ENCODE results near the gene PRSS38.
"Not testable (repeated sequence)": the region's sequence is repeated elsewhere in the genome, so short reads cannot be mapped to it uniquely, and the experiment has no call there.

Gene PRSS38

DNA sequence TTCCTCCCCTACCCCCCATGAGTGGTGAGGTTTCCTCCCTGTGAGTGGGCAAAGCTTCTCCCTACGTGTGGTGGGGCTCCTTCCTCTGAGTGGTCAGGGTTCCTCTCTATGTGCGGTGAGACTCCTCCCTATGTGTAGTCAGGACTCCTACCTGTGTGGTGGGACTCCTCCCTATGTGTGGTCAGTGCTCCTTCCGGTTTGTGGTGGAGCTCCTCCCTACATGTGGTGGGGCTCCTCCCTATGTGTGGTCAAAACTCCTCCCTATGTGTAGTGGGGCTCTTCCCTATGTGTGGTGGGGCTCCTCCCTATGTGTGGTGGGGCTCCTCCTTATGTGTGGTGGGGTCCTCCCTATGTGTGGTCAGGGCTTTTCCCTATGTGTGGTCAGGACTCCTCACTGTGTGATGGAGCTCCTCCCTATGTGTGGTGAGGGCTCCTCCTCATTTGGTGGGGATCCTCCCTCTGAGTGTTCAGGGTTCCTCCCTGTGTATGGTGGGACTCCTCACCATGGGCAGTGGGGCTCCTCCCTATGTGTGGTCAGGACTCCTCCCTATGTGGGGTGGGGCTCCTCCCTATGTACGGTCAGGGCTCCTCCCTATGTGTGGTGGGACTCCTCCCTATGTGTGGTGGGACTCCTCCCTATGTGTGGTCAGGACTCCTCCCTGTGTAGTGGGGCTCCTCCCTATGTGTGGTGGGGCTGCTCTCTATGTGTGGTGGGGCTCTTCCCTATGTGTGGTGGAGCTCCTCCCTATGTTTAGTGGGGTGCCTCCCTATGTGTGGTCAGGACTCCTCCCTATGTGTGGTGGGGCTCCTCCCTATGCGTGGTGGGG, 29.1 kb downstream of the PRSS38 start:
- no peak for DNase-seq (ENCODE audit: low spot score)

DNA sequence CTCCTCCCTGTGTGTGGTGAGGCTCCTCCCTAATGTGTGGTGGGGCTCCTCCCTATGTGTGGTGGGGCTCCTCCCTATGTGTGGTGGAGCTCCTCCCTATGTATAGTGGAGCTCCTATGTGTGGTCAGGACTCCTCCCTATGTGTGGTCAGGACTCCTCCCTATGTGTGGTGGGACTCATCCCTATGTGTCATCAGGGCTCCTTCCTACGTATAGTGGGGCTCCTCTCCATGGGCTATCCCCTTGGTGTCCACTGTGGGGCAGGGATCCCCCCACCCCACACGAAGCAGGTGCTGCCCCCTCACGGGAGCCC, 29.6 kb downstream of the PRSS38 start:
- DNase-seq (ENCODE audit: low spot score) = no peak

DNA sequence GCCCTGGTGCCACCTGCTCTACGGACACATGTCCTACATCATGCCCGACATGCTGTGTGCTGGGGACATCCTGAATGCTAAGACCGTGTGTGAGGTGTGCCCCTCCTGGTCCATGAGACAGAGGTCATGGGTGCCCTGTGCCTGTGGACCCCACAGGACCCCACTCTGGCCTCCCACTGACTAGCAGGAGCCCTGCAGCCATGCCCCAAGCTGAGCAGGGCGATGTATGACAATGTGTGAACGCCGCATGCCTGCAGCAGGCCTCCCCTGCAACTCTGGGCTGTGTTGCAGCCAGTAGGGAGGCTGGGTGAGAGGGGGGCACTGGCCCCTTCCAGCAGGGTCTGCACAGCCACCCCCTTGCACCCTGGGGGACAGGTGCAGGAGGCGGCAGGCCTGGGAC, 30.0 kb downstream of the PRSS38 start:
- DNase-seq (ENCODE audit: low spot score) = no peak

DNA sequence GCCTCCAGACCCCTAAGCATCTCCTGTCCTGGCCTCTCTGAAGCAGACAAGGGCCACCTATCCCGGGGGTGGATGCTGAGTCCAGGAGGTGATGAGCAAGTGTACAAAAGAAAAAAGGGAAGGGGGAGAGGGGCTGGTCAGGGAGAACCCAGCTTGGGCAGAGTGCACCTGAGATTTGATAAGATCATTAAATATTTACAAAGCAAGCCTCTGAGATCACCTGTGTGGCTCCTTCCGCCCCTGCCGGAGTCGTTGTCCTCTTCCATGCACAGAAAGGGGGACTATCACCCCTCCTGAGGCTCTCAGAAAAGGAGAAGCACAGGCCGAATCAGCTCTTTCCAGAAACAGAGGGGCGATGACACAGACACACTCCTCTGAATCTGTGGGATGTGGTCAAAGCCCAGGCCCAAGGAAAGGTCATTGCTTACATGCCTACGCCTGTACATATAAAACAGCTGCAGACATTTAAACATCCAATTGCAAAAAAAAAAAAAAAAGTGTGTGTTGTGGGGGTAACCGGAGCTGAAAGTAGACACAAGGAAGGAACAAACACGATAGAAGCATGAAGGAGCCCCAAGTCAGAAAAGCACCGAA, 30.9 kb downstream of the PRSS38 start:
- no peak for DNase-seq (ENCODE audit: low spot score)

DNA sequence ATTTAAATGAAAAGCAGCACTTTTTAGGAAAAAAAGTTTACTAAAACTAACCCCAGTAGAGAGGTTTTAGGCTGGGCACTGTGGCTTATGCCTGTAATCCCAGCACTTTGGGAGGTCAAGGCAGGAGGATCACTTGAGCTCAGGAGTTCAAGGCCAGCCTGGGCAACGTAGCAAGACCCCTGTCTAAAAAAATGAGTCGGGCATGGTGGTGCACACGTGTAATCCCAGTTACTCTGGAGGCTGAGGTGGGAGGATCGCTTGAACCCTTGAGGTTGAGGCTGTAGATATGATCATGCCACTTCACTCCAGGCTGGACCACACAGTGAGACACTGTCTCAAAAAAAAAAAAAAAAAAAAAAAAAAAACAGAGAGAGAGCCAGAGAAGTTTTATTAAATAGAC, 31.6 kb downstream of the PRSS38 start:
- not testable (repeated sequence) for DNase-seq (ENCODE audit: low spot score)

DNA sequence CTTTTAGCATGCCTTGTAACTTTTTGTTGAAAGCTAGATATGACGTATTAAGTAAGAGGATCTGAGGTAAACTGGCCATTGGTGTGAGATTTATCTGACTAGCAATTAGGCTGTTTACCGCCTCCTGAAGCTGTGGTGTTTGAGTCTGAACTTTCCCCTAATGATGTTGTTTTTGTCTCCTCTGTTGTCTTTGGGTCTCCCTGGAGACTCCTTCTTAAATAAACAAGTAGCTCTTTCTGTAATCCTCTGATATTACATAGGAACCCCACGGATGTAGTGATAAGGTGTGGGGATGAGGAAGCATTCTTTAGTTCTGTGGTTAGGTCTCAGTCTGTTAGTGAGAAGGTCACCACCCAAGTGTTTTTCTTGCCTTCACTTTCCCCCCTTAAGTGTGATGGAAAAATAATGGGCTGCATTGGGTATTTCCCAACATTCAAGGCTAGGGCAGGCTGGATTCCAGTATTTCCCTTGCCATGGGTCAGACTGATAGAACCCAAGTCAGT, 33.0 kb downstream of the PRSS38 start:
- no peak for DNase-seq (ENCODE audit: low spot score)

DNA sequence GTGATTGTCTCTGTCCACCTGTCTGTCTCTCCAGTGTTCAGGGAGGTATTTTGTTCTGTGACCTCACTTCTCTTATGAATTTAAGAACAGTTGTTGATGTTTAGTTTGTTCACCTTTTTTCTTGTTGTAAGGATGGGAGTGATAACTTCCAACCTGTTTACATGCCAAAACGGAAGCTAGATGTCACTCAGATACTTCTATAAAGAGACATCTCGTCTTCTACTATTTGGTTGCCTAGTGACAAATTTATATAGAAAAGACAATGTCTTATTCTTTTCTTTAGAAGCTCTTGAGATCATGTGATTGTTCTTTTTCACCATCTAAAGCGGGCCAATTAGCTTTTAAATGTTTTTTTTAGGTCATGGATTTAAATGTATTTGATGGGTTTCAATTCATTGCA, 33.8 kb downstream of the PRSS38 start:
- no peak for DNase-seq (ENCODE audit: low spot score)

DNA sequence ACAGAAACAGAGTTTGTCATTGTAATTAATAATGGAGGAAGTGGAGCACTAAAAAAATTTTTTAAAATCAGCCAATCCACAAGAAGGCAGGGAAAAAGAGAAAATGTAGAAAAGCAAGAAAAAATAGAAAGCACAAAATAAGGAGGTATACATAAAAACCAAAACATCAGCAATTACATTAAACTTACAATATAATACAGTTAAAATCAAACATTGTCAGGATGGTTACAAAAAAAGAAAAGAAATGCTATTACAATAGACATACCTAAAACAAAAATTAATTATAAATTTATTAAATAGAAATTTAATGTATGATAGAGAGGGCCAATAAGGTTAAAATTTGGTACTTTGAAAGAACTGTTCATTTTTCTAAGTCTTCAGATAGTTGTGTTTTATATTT, 38.7 kb downstream of the PRSS38 start:
- no peak for DNase-seq (ENCODE audit: low spot score)

DNA sequence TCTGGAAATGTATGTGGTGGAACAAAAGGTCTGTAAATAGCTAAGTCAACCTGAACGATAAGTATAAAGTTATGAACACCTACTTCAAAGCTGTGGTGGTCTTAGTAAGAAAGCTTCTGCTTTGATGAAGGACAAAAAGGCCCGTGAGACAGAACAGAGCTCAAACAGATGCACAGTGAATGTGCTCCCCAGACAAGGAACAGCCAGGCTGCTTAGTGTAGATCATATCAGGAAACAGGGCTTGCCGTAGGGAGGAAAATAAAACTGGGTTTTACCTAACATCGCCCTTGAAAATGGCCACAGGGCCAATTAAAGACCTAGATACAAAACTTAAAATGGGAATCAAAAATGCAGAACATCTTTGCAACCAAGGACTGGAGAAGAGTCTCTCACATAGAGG, 40.2 kb downstream of the PRSS38 start:
- peak; percentile 39 for DNase-seq (ENCODE audit: low spot score)

DNA sequence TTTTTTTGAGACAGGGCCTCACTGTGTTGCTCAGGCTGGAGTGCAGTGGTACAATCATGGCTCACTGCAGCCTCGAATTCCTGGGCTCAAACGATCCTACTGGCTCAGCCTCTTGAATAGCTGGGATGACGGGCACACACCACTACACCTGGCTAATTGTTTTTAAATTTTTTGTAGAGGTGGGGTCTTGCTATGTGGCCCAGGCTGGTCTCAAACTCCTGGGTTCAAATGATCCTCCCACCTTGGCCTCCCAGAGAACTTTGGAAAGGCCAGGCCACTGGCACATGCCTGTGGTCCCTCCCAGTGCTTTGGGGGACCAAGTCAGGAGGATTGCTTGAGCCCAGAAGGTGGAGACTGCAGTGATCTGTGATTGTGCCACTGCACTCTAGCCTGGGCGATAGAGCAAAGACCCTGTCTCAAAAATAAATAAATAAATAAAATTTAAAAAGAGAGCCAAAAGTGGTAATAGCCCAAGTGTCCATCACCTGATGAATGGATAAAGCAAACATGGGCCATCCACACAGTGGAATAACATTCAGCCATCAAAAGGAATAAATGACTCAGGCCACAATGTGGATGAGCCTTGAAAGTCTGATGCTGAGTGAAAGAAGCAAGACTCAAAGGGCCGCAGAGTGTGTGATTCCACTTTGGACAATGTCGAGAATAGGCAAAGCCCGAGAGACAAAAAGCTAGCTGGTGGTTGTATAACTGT, 40.8 kb downstream of the PRSS38 start:
- DNase-seq (ENCODE audit: low spot score) = no peak

DNA sequence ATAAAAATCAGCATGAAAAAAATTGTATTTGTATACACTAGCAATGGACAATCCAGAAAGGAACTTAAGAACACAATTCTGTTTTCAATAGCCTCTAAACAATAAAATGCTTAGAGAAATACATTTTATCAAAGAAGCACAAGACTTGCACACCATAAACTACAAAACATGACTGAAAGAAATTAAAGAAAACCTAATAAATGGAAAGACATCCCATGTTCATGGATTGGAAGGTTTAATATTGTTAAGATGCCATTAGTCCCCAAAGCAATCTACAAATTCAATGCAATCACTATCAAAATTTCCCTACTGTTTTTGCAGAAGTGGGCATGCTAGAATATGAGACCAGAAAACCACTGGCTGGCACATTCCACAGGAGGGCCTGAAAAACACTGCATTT, 49.4 kb downstream of the PRSS38 start:
- no peak for DNase-seq (ENCODE audit: low spot score)

DNA sequence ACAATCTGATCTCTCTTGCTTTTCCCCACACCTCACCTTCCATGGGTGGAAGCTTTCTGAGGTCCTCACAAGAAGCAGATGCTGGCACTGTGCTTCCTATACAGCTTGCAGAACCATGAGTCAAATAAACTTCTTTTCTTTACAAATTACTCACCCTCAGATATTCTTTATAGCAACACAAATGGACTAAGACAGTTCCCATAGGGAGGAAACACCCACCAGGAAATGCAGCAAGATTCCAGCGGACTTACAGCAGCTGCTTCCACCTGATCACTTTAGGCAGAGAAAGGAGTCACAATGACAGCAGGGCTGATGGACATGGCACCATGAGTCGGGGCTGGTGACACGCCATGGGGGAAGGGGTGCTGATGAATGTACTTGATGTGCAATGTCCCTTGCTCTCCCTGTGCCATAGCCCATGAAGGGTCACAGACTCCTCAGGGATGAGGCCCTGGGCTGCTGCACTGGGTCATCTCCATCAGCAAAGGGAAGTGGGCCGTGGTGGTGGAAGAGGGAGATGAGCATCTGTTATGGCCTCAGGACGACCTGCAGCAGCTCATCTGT, 53.9 kb downstream of the PRSS38 start:
- no peak for DNase-seq (ENCODE audit: low spot score)

DNA sequence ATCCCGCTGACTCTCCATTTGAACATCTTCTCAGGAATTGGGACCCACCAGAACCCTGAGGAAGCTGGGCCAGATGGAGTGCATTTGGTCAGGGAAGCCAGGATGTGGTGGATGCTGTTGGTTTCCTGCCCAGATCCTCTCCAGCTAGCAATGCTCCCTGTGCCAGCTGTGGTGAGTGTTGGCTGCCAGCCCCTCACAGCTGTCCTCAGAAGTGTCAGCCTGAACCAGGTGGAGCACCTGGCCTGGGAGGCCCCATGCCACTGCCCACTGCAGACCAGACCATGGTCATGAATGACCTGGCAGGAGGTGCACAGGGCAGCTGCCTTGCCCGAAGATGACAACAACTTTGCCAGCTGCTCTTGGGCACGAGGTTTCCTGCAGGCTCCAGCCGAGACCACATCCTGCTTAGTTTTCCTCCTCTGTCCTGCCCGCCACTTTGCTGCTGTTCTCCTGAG, 54.4 kb downstream of the PRSS38 start:
- DNase-seq (ENCODE audit: low spot score) = no peak

DNA sequence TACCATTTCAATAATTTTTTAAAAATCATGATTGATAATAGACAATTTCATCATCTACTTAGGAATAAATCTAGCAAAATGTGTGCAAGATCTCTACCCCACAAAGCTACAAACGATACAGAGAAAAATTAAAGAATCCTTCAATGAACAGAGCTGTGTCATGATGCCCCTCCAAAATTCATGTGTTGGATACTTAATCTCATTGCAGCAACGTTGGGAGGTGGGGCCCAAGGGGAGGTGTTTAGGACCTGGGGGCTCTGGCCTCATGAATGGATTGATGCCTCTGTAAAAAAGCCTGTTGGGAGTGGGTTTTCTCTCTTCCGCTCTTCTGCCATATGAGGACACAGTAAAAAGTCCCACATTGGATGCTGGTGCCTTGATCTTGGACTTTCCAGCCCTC, 54.9 kb downstream of the PRSS38 start:
- no peak for DNase-seq (ENCODE audit: low spot score)

DNA sequence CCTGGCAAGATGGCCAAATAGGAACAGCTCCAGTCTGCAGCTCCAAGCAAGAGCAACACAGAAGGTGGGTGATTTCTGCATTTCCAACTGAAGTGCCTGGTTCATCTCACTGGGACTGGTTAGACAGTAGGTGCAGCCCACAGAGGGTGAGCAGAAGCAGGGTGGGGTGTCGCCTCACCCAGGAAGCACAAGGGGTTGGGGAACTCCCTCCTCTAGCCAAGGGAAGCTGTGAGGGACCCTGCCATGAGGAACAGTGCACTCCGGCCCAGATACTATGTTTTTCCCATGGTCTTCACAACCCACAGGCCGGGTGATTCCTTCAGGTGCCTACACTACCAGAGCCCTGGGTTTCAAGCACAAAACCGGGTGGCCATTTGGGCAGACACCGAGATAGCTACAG, 56.4 kb downstream of the PRSS38 start:
- DNase-seq (ENCODE audit: low spot score) = not testable (repeated sequence)

DNA sequence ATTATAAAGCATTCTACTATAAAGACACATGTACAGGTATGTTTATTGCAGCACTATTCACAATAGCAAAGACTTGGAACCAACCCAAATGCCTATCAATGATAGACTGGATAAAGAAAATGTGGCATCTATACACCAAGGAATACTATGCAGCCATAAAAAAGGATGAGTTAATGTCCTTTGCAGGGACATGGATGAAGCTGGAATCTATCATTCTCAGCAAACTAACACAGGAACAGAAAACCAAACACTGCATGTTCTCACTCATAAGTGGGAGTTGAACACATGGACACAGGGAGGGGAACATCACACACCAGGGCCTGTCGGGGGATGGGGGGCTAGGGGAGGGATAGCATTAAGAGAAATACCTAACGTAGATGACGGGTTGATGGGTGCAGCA, 62.3 kb downstream of the PRSS38 start:
- DNase-seq (ENCODE audit: low spot score) = not testable (repeated sequence)

DNA sequence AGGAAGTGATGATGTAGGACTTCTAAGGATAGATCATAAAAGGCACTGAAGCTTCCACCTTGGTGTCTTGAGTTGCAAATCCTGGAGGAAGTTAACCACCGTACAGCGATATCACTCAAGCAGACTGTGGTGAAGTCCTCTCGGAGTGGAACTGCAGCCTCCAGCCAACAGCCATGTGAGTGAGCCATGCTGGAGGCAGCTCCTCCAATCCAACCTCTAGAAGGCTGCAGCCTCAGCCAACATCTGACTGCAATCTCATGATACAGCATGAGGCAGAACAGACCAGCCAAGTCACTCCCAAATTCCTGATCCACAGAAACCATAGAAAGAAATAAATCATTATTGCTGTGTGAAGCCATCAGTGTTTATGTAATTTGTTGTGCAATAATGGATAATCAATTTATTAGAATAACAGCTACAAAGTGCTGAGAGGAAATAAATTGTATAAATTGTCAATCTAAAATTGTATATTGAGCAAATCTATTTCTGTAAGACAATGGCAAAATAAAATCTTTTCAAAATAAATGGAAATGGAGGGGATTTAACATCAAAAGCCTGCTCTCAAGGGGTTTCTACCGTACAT, 65.0 kb downstream of the PRSS38 start:
- DNase-seq (ENCODE audit: low spot score) = no peak

DNA sequence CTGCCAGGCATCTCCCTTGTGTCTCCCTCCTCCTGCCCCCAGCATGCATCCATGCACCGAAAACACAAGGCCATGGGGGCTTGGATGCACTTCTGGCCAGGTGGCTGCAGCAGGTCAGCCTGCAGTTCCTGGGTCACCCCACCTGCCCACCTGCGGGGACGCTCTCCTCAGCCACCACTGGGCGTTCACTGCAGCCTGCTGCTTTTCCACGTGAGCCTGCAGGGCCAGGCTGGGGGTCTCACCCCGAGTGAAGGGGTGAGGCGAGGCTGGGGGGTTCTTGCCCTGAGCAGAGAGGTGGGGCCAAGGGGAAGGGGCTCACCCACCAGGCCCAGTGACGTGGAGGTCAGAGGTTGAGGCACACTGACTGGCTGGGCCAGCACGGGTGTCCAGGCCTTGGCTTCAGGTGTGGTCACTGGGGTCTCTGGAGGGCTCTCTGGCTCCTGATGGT, 67.6 kb downstream of the PRSS38 start:
- no peak for DNase-seq (ENCODE audit: low spot score)

DNA sequence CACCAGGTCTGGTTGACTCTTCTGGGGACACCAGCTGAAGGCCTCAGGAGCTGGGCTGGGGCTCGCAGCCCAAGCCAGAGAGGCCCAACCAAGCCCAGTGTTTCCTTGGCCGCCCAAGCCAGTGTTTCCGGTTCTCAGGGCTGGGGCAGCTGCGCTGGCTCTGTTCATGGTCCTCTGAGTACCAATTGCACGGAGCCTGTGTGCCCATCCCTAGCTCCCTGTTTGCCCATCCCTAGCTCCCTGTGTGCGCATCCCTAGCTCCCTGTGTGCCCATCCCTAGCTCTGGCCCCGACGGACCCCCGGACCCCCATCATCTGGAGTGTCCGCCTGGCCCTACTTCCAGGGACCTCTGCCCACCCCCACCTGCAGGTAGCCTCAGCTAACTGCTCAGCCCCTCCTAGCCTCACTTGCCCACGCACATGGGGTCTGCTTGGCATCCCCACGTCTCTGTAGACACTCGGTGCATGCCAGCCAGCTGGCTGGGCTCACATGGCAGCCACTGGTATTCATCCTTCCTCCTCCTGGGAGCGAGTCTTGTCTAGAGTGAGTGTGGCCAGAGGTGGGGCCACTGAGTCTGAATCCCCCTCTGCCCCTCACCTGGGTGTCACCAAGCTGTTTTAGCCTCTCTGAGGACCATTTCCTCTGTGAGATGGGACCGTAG, 68.3 kb downstream of the PRSS38 start:
- no peak for DNase-seq (ENCODE audit: low spot score)

DNA sequence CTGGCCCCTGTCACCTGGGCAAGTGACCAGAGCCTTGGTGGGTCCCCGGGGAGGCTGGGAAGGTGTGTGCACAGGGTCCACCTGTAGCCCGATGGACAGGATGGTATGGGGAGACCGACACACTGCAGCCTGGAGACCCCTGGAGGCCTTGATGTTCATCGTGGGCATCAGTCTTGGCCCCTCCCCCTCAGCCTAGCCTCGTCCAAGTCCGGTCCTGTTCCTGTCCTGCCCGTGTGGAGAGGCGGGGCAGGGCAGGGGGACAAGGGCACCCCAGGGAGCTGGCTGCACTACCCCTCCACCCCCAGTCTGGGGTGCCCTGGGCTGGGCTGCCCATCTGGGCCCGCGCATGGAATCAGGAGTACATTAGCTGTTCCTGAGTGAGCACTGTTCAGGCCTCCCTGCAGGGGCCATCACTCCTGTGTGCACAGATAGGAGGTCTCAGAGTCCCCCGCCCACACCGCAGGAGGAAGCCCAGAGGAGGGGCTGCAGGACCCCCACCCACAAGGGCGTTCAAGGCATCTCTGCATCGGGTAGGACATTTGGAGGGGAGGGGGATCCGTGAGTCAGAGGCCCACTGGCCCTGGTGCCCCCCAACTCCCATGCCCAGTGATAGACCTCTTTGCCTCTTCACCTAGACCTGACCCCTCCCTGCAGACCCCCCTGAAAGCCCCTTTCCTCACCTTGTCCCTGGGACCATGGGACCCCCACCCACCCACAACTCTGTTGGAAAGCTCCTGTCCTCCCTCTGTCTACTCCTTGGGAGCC, 69.1 kb downstream of the PRSS38 start:
- DNase-seq (ENCODE audit: low spot score) = no peak
